Stimulated activated CD4-positive, alpha-beta T cell treated with anti-CD3 and anti-CD28 coated beads, Interleukin-4, amount 100 ng/mL, for 24 hours (primary cell): ENCODE results near the gene GRK4.

Experiments
- DNase-seq: peaks from one replicate; pipeline ENCODE4 v3.0.0-alpha.2; 2020

Gene GRK4

DNA sequence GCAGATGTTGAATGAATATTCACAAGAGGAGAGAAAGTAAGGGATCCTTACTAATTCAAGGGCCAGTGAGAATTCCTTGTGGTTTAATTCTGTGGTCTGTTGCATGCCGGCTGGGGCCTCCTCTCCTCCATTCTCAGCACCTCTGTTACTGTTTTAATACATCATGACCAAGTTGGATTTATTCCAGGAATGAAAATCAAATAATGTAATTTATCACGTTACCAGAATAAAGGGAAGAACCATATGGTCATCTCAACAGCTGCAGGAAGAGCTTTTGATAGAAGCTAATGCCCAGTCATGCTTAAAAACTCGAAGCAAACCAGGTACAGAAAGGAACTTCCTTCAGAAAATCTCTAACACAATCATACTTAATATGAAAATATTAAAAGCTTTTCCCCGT is 54.1 kb downstream of the GRK4 start:
- DNase-seq, result no peak

DNA sequence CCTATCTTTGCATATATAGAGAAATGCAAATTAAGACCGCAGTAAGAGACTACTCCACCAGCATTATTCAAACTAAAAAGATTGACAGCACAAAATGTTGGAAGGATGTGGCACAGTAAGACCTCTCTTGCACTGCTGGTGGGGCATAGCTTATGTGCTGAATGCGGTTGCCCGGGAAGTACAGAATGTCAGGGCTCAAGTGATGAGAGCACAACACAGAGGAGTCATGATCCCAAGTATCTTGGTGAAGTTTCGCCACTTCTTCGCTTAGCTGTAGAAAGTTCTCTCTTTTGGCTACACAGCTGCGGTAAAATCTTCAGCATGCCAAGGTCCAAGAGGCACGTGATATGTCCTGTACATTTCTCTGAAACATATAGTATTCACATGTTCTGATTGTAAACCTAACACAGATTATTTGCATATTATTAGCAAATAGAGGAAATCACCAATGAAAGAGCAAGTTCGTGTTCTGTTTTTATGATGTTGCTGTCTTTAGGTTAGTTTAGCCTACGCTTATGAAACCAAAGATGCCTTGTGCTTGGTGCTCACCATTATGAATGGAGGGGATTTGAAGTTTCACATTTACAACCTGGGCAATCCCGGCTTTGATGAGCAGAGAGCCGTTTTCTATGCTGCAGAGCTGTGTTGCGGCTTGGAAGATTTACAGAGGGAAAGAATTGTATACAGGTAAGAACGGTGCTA is 55.9 kb downstream of the GRK4 start:
- DNase-seq, result no peak

- DNase-seq, result no peak
Observed at GRCh38 chr4:3021127-3021526, 57.8 kb downstream of the GRK4 start.

DNA sequence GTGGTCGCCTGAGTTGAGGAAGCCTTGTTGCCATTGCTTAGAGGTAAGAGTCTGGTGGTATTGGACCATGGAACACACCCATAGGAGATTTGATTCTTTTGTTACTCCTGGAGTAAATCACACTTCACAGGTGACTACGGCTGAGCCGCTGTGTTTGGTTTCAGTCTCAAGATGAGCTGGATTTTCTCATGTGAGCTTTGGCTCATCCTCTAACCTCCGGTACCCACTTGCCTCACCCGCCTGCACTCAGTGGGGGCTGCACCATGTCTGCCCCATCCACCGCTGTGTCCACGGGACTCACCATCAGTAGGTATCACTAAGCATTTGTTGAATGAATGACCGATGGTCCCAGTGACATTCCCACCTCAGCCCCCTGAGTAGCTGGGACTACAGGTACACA is 58.3 kb downstream of the GRK4 start:
- DNase-seq, result no peak

DNA sequence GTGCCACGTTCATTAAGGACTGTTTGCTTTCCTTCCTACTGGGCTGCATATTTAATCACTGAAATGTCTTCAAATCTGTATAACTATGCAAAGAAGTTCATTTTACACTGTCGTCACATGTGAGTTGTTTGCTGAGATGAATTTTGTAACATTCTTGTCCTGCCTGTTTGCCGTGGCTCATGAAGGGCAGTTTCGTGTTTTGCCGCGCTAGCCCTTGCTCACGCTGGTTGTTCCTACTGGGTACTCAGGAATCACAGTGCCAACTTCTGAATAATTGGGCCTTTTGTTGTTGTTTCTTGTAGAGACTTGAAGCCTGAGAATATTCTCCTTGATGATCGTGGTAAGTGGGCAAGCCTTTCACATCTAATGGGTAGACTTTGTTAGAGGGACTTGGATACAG is 58.7 kb downstream of the GRK4 start:
- DNase-seq, result no peak

DNA sequence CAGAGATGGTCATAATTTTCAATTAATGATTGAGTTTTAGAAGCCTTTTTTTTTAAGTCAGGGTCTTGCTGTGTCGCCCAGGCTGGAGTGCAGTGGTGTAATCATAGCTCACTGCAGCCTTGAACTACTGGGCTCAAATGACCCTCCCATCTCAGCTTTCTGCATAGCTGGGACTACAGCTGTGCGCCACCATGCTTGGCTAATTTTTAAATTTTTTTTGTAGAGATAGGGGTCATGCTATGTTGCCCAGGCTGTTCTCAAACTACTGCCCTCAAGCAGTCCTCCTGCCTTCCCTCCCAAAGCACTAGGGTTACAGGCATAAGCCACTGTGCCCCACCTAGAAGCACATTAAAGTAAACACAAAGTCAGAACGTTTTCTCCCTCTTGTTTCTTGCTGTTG is 59.3 kb downstream of the GRK4 start:
- DNase-seq, result no peak

DNA sequence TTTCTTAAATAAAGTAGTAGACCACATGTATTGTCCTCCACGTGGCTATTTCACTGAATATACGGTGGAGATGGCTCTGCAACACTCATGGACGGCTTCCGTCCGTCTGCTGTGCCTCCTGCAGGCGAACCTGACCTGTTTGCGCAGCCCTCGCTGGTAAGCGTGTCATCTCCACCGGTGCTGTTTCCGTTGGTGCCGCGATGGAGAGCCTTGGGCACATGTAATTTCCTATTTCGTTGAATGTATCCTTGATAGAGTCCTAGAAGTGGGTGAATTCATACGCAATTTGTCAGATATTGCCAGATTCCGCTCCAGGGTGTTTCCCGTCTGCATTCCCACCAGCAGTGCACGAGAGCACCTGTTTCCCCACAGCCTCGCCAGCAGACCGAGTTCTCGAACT is 62.5 kb downstream of the GRK4 start:
- DNase-seq, result no peak

DNA sequence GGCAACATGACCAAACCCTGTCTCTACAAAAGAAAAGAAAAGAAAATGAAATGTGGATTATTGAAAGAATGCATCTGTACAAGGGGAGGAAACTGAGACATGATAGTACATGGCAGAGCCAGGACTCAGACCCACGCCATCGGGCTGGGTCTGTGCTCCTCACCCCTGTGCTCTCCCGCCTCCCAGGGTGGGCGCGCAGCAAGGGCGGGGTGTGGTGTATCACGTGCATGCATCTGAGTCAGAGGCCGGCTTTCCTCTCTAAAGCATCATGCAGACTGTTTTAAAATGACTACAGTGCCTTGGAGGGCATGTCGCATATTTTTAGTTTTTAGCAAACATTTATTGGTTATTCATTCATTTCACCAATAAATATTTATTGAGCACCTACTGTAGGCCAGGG is 63.2 kb downstream of the GRK4 start:
- no peak for DNase-seq

GRCh38 chr4:3029464-3029863 is 66.1 kb downstream of the GRK4 start:
- no peak for DNase-seq

- no peak for DNase-seq
Observed at GRCh38 chr4:3030566-3031356, 67.4 kb downstream of the GRK4 start.

GRCh38 chr4:3031357-3032082 is 68.1 kb downstream of the GRK4 start:
- no peak for DNase-seq

- no peak for DNase-seq
Observed at GRCh38 chr4:3034231-3034630, 70.9 kb downstream of the GRK4 start.

DNA sequence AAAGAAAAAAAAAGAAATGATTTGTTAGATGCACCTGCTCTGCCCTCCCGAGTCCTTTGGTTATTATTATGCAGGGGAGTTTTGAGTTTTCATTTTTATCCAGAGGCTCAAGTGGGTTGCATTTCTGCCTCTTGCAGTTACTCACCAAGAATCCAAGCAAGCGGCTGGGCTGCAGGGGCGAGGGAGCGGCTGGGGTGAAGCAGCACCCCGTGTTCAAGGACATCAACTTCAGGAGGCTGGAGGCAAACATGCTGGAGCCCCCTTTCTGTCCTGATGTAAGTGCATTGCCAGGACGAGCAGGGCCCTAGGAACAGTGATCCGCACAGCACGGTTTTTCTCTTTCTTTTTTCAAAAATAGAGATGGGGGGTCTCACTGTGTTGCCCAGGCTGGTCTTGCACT is 71.9 kb downstream of the GRK4 start:
- DNase-seq, result no peak

GRCh38 chr4:3035674-3036073 is 72.3 kb downstream of the GRK4 start:
- no peak for DNase-seq

DNA sequence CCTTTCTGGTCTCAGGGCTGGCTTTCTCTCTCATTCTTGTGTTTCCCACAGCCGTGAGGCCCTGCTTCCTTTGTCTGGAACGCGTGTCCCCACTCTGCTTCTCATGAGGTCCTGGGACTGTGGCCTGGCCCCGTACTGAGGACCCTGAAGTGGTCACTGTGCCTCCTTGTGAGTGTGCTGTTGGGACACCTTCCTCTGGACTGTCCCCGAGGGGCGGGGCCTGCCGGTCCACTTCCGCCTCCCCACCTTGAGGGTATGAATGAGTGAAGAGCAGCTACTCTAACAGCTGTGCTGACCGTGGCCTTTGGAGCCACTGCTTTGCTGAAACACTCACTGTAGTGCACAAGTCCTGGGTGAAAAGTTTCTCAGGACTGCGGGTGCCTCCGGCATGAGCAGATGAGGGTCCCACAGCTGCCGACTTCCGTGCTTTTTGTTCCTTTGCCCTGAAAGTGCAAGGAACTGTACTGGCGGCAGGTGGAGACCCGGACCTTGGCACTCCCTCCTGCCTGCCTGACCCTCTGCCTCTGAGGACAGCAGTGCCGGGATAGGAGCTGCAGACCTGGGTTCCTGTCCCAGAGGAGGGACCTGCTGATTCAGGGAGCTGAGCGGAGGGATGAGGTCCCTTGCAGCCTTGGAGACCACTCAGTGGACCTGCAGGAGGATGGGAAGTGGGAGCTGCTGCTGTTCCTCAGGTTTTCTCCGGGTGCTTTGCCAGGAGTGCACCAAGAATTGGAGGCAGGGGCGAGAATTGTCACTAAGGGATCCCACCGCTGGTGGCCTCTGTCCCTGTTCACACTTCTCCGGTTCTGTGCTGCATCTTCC is 73.0 kb downstream of the GRK4 start:
- DNase-seq, result no peak

DNA sequence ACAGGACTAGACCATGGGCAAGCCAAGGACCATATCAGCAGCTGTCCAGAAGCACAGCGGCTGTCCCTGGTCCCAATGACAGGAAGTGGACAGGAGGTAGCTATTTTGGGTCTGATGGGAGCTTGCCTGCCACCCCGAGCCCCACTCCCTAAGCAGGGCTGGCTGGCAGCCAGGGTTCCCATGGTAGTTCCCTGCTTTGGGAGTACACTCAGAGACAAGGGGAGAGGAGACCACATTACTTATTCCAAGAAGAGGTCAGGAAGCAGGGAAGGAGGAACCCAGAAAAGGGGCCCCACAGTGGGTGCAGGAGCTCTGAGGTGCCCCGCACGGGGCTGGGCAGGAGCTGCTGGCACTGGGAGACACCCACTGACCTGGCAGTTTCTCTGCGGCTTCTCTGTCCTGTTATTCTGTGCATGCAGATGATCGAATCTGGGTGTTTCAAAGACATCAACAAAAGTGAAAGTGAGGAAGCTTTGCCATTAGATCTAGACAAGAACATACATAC is 74.6 kb downstream of the GRK4 start:
- no peak for DNase-seq

DNA sequence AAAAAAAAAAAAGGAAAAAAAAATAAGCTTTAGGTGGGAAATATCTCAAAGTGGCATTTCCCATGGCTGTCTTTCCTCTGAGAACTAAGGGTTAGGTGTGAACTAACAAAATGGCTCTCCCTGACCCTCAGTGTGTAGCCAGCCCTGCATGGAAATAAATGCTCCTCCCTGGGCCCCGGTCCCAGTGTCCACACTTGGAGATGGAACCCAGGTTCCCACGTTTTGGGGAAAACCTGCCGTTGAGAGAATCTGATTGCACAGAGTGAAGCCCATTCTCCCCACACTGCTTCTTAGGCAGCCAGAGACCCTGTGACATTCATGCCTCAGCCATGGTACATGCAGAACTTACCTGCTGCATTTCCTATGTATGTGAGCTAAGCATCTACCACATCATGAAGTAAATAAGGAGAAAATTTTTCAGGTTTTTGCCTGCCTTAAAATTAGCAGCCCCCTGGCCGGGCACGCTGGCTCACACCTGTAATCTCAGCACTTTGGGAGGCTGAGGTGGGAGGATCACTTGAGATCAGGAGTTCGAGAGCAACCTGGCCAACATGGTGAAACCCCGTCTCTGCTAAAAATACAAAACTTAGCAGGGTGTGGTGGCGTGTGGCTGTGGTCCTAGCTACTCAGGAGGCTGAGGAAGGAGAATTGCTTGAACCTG is 76.5 kb downstream of the GRK4 start:
- no peak for DNase-seq

DNA sequence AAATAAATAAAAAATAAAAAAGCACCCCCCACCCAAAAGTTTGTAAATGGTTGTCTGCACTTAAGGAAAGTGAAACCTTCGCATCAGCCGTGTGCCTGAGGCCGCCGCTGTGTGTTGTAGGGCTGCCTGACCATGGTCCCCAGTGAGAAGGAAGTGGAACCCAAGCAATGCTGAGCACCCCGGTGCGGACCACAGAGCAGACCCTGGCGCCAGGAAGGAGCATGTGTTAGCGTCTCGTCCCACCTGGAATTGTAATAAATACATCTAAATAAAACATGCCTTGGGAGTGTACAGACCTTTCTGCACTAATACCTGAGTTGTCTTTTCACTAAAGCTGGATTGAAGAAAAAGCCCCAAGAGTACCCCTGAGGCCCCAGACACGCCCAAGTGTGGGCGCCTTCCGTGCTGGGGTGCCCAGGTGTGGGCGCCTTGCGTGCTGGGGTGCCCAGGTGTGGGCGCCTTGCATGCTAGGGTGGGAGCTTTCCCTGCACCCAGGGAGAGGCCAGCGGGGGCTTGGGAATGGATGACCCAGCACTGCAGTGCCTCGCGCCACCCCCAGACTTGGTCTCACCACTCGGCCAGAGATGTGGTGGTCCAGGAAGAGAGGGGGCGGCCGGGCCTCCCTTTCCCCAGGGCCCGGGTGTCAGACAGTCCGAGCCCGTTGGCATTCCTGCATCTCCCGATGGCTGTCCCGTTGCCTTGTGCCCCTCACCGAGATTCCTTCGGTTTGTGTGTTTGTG is 77.3 kb downstream of the GRK4 start:
- no peak for DNase-seq

- DNase-seq, result peak; percentile 32
Observed at GRCh38 chr4:3041192-3042142, 78.1 kb downstream of the GRK4 start.

DNA sequence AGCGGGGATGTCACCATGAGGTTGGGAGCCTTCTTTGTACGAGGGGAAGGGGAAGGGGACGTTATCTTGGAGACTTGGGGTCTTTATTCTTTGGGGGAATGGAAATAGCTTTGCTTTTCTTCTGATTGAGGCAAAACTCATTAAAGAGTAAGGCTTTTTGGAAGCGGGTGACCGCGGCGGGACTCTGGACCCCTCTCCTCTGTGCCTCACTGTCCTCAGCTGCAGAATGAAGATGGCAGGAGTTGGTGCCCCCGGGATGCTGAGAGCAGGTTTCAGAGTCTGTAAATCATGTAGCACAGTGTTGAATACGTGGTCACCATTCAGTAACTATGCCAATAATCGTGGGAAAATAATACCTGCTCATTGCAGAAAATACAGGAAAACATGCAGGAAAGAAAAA is 78.9 kb downstream of the GRK4 start:
- DNase-seq, result no peak
